Activated B cell treated with CpG ODN at 0.5 μM for 24 hours (primary cell): ENCODE measurements around the gene KREMEN1. TPM values are rescaled to one million over a fixed set of nuclear protein-coding genes. Genes with fewer than 3 reads are reported as not detected.

Experiments
- ATAC-seq: fragments of 200-7000 bp; cut with Tn5 transposase; one replicate; pipeline ENCODE4 v1.10.0; 2021; ENCODE audit warnings: low read depth, mild to moderate bottlenecking, moderate library complexity
- CTCF ChIA-PET: fragments of 350-600 bp; sonication (Branson Sonifier 250); formaldehyde crosslinking; loops from one replicate; lab custom pipeline; 2021; ENCODE audit warnings: antibody characterized with exemption; lab: Charles Lee
- POLR2A ChIA-PET: fragments of 350-600 bp; sonication (Branson Sonifier 250); formaldehyde crosslinking; loops from one replicate; lab custom pipeline; 2021; ENCODE audit warnings: antibody characterized with exemption; lab: Charles Lee
- DNase-seq: peaks from one replicate; pipeline ENCODE4 v3.0.0; 2022
- H3K27ac Mint-ChIP-seq: one replicate; pipeline ENCODE4 v1.8.0; 2020; ENCODE audit warnings: mixed read lengths
- H3K27me3 Mint-ChIP-seq: one replicate; pipeline ENCODE4 v1.8.0; 2021; ENCODE audit warnings: mixed read lengths
- H3K36me3 Mint-ChIP-seq: one replicate; pipeline ENCODE4 v1.8.0; 2021; ENCODE audit warnings: low read depth, mixed read lengths
- H3K4me1 Mint-ChIP-seq: one replicate; pipeline ENCODE4 v1.8.0; 2021; ENCODE audit warnings: mixed read lengths
- H3K4me3 Mint-ChIP-seq: one replicate; pipeline ENCODE4 v1.8.0; 2020; ENCODE audit warnings: mild to moderate bottlenecking, mixed read lengths
- H3K9me3 Mint-ChIP-seq: one replicate; pipeline ENCODE4 v1.8.0; 2020; ENCODE audit warnings: mixed read lengths
- CTCF ChIP-seq: fragments of 200-600 bp; IDR thresholded peaks from one replicate; pipeline ENCODE4 v1.8.0; 2022; ENCODE audit warnings: antibody characterized with exemption, mild to moderate bottlenecking
- intact Hi-C: fragments of 100-400 bp; cut with micrococcal nuclease; formaldehyde crosslinking; loops from one replicate; pipeline ENCODE4 v1.15.1; 2024
- total RNA-seq: library from RNA; stranded (reverse); gene quantifications from 2 replicates; pipeline ENCODE4 v1.2.3, GENCODE V29; 2022

Gene KREMEN1
- total RNA-seq, 1 donor from 2014 or later: not detected

DNA sequence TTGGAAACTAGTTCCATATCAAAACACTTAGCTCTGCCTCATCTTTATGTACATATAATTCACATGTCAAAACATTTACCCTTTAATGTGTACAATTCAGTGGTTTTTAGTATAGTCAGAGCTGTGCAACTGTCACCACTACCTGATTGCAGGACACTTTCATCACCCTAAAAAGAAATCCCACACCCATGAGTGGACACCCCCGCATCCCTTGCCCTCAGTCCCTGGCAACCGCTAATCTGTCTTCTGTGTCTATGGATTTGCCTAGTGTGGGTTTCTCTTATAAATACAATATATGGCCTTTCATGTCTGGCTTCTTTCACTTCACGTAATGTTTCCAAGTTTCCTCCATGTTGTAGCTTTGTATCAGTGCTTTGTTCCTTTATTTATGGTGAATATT lies 124.3 kb downstream of the KREMEN1 start:
- peaks cover 40% of the 10 kb centered on the region for H3K27me3 Mint-ChIP-seq
- peaks cover 2% of the 10 kb centered on the region for H3K4me1 Mint-ChIP-seq
- no peak for TF ChIP-seq CTCF
- H3K4me3 Mint-ChIP-seq: no peak overlapping the region
- no peak for ATAC-seq
- H3K27ac Mint-ChIP-seq: no peak overlapping the region
- ChIA-PET CTCF (no interaction called here), POLR2A (no interaction called here)
- peaks cover 2% of the 10 kb centered on the region for H3K9me3 Mint-ChIP-seq
- intact Hi-C loops: no loop called here
- no peaks in the 10 kb centered on the region for H3K36me3 Mint-ChIP-seq
- no peak for DNase-seq

DNA sequence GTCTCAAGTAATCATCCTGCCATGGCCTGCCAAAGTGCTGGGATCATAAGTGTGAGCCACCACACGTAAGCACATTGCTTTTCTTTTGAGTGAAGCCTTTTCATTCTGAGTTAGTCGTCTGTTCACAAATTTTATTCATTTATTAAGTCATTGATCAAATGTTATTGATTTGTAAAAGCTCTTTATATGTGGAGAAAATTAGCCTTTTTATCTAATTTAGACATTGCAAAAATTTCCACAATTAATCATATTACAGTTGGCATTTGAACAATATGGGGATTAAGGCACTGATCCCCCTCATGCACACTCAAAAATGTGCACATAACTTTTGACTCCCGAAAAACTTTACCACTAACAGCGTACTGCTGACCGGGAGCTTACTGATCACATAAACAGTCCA lies 125.4 kb downstream of the KREMEN1 start:
- no peaks in the 10 kb centered on the region for H3K36me3 Mint-ChIP-seq
- ATAC-seq (no peak), DNase-seq (no peak)
- POLR2A ChIA-PET: no interaction called here
- CTCF ChIA-PET: interaction anchor here (0.6 kb wide), 1 partner anchor 21 kb away, joined by 3 read pairs; no protein-coding TSS in a partner anchor
- H3K9me3 Mint-ChIP-seq: peaks cover 2% of the 10 kb centered on the region
- peaks cover 13% of the 10 kb centered on the region for H3K4me1 Mint-ChIP-seq
- no peak overlapping the region for H3K4me3 Mint-ChIP-seq
- intact Hi-C loops: no loop called here
- no peak overlapping the region for H3K27ac Mint-ChIP-seq
- H3K27me3 Mint-ChIP-seq: peaks cover 46% of the 10 kb centered on the region
- TF ChIP-seq CTCF: no peak

- POLR2A ChIA-PET: no interaction called here
- Mint-ChIP-seq H3K4me3 (no peak overlapping the region), H3K36me3 (no peaks in the 10 kb centered on the region), H3K27me3 (peaks cover 51% of the 10 kb centered on the region), H3K27ac (no peak overlapping the region), H3K4me1 (peaks cover 15% of the 10 kb centered on the region), H3K9me3 (peaks cover 2% of the 10 kb centered on the region)
- no peak for DNase-seq
- CTCF ChIA-PET: no interaction called here
- no peak for TF ChIP-seq CTCF
- ATAC-seq: no peak
- intact Hi-C loops: loop anchor here (5.0 to 10.0 kb wide), 2 partner anchors 47 to 125 kb away; partner anchors contain the start of gene KREMEN1
Observed at GRCh38 chr22:29199702-29200400, 127.0 kb downstream of the KREMEN1 start.

DNA sequence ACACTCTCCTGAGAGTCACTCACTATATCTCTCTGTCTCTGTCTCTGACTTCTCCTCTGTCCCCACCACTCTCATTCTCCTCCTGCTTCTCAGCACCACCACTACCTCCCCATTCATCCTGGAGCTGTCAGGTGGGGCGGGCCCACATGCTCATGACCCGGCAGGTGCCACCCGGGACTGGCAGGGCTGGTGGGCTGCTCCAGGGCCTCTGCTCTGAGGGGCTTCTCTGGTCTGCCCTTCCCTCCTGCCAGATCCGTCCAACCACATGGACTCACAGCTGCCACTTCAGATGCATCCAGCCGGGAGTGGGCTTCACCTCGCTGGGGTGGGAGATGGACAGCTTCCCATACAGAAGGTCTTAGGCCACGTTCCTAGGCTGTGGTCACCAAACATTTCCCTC lies 128.1 kb downstream of the KREMEN1 start:
- intact Hi-C loops: loop anchor here (5.0 to 10.0 kb wide), 2 partner anchors 46 to 126 kb away; partner anchors contain the start of gene KREMEN1
- H3K4me3 Mint-ChIP-seq: no peak overlapping the region
- POLR2A ChIA-PET: no interaction called here
- TF ChIP-seq CTCF: no peak
- ATAC-seq (no peak), DNase-seq (no peak)
- CTCF ChIA-PET: no interaction called here
- peaks cover 15% of the 10 kb centered on the region for H3K4me1 Mint-ChIP-seq
- peaks cover 2% of the 10 kb centered on the region for H3K9me3 Mint-ChIP-seq
- no peak overlapping the region for H3K27ac Mint-ChIP-seq
- H3K36me3 Mint-ChIP-seq: no peaks in the 10 kb centered on the region
- H3K27me3 Mint-ChIP-seq: peaks cover 53% of the 10 kb centered on the region

DNA sequence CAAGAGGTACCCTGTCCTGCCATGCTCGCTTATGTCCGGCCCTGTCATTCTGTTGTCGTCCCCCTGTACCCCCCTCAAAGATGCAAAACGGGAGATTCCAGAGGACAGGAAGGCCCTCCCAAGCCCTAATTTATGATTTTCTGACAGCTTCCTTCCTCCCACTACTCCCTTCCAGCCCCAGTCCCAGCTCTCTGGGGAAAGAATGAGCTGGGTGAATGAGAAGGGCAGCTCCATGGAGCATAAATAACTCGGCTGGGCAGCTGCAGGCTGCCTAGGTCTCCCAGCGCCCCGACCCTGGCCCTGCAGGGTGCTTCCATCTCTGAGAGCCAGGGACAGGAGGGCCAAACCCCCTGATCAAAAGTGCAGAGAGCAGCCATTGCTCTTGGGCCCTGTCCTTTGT lies 128.9 kb downstream of the KREMEN1 start:
- H3K27me3 Mint-ChIP-seq: peaks cover 56% of the 10 kb centered on the region
- intact Hi-C loops: loop anchor here (5.0 to 10.0 kb wide), 2 partner anchors 46 to 127 kb away; partner anchors contain the start of gene KREMEN1
- CTCF ChIA-PET: interaction anchor here (1.3 kb wide), 1 partner anchor 43 kb away, joined by 4 read pairs; no protein-coding TSS in a partner anchor
- no peaks in the 10 kb centered on the region for H3K36me3 Mint-ChIP-seq
- ATAC-seq (no peak), DNase-seq (no peak)
- no peak overlapping the region for H3K4me3 Mint-ChIP-seq
- no peak for TF ChIP-seq CTCF
- H3K9me3 Mint-ChIP-seq: peaks cover 2% of the 10 kb centered on the region
- POLR2A ChIA-PET: interaction anchor here (1.8 kb wide), 1 partner anchor 35 kb away, joined by 6 read pairs; no protein-coding TSS in a partner anchor
- H3K4me1 Mint-ChIP-seq: peaks cover 17% of the 10 kb centered on the region
- no peak overlapping the region for H3K27ac Mint-ChIP-seq
